CD14-positive monocyte (primary cell): ENCODE results near the gene KRTAP10-8. TPM values are rescaled to one million over a fixed set of nuclear protein-coding genes. Genes with fewer than 3 reads are reported as not detected.

Source experiments
- DNase-seq, 3 donors: peaks; one replicate each; pipeline ENCODE4 v3.0.0-alpha.2; 2011 to 2022
- H2AFZ ChIP-seq: 2 replicates; pipeline ENCODE4 v1.6.0; 2012; ENCODE audit warnings: mild to moderate bottlenecking, low read depth, low read length, inconsistent platforms; ENCODE audit not compliant: insufficient read depth, poor library complexity, severe bottlenecking
- H3K27ac ChIP-seq, 2 donors: 1 replicate in 1 of 2; 2 replicates in 1 of 2; pipeline ENCODE4 v1.5.1; 2012 to 2013; ENCODE audit warnings: low read length in 2 of 2, control low read depth in 1 of 2, inconsistent platforms in 1 of 2, low read depth in 1 of 2, mild to moderate bottlenecking in 1 of 2
- H3K27me3 ChIP-seq, 2 donors: one replicate each; pipeline versions ENCODE4 v1.6.0 to v1.6.1; 2011 to 2013; ENCODE audit warnings: low read length in 2 of 2; ENCODE audit not compliant: control insufficient read depth in 2 of 2, insufficient read depth in 2 of 2
- H3K36me3 ChIP-seq, 2 donors: replicated peaks in 1 of 2; 1 replicate in 1 of 2; 2 replicates in 1 of 2; pipeline versions ENCODE4 v1.5.1 to v1.6.1; 2012 to 2013; ENCODE audit warnings: low read length in 2 of 2, control low read depth in 1 of 2, inconsistent platforms in 1 of 2, mild to moderate bottlenecking in 1 of 2; ENCODE audit not compliant: insufficient read depth in 2 of 2, control insufficient read depth in 1 of 2
- H3K4me1 ChIP-seq, 2 donors: 1 replicate in 1 of 2; 2 replicates in 1 of 2; pipeline versions ENCODE4 v1.5.1 to v1.6.1; 2012 to 2013; ENCODE audit warnings: low read length in 2 of 2, control low read depth in 1 of 2, inconsistent platforms in 1 of 2, mild to moderate bottlenecking in 1 of 2, moderate library complexity in 1 of 2; ENCODE audit not compliant: insufficient read depth in 2 of 2, control insufficient read depth in 1 of 2
- H3K4me2 ChIP-seq: replicated peaks from 2 replicates; pipeline ENCODE3; 2012; ENCODE audit warnings: low read length, moderate library complexity, mild to moderate bottlenecking; ENCODE audit not compliant: poor library complexity, severe bottlenecking; ENCODE audit errors: extremely low read depth
- H3K4me3 ChIP-seq, 3 experiments: fragments of 200-600 bp in 1 of 3; sonication (generic) in 1 of 3; replicated peaks in 1 of 3; 1 replicate in 2 of 3; 2 replicates in 1 of 3; pipeline ENCODE4 v1.5.1; 2011 to 2013; ENCODE audit warnings: low read length in 3 of 3, mild to moderate bottlenecking in 3 of 3, control low read depth in 2 of 3, low read depth in 2 of 3, inconsistent platforms in 1 of 3, moderate library complexity in 1 of 3
- H3K79me2 ChIP-seq: 2 replicates; pipeline ENCODE4 v1.6.0; 2012; ENCODE audit warnings: mild to moderate bottlenecking, control low read depth, inconsistent platforms, low read length, moderate library complexity; ENCODE audit not compliant: insufficient read depth
- H3K9ac ChIP-seq: 2 replicates; pipeline ENCODE4 v1.6.0; 2017; ENCODE audit warnings: low read length, mild to moderate bottlenecking; ENCODE audit not compliant: insufficient read depth, poor library complexity, severe bottlenecking
- H3K9me3 ChIP-seq, 2 donors: replicated peaks in 1 of 2; 1 replicate in 1 of 2; 2 replicates in 1 of 2; pipeline versions ENCODE4 v1.5.1 to v1.6.1; 2012 to 2013; ENCODE audit warnings: low read length in 2 of 2, control low read depth in 1 of 2; ENCODE audit not compliant: control insufficient read depth in 1 of 2, insufficient read depth in 1 of 2
- H4K20me1 ChIP-seq: 2 replicates; pipeline ENCODE4 v1.6.0; 2012; ENCODE audit warnings: mild to moderate bottlenecking, low read length, control low read depth, moderate library complexity; ENCODE audit not compliant: insufficient read depth
- H3K27ac Mint-ChIP-seq, 7 donors: one replicate each; pipeline ENCODE4 v1.8.0; 2020; ENCODE audit warnings: mild to moderate bottlenecking in 7 of 7, mixed read lengths in 7 of 7, moderate library complexity in 6 of 7, inconsistent platforms in 2 of 7
- H3K27me3 Mint-ChIP-seq, 3 donors: one replicate each; pipeline ENCODE4 v1.8.0; 2021 to 2022; ENCODE audit warnings: low read depth in 3 of 3, mild to moderate bottlenecking in 3 of 3, mixed read lengths in 3 of 3, moderate library complexity in 3 of 3, inconsistent platforms in 1 of 3
- H3K36me3 Mint-ChIP-seq, 2 donors: one replicate each; pipeline ENCODE4 v1.8.0; 2020; ENCODE audit warnings: mixed read lengths in 2 of 2, inconsistent platforms in 1 of 2, mild to moderate bottlenecking in 1 of 2
- H3K4me1 Mint-ChIP-seq: one replicate; pipeline ENCODE4 v1.8.0; 2020; ENCODE audit warnings: mild to moderate bottlenecking, mixed read lengths
- H3K4me3 Mint-ChIP-seq, 2 donors: one replicate each; pipeline ENCODE4 v1.8.0; 2020; ENCODE audit warnings: mild to moderate bottlenecking in 2 of 2, mixed read lengths in 2 of 2, moderate library complexity in 1 of 2
- H3K9me3 Mint-ChIP-seq, 7 donors: one replicate each; pipeline ENCODE4 v1.8.0; 2020 to 2022; ENCODE audit warnings: mixed read lengths in 7 of 7, mild to moderate bottlenecking in 6 of 7, moderate library complexity in 6 of 7, inconsistent platforms in 2 of 7
- whole genome bisulfite sequencing: methylation state at CpG from one replicate; pipeline ENCODE4 v1.1.5; 2013; ENCODE audit warnings: missing lambda C conversion rate; ENCODE audit not compliant: insufficient coverage; 5-methylcytosine and 5-hydroxymethylcytosine counted together
- intact Hi-C, 2 donors: fragments of 100-400 bp; cut with micrococcal nuclease; formaldehyde crosslinking; loops; one replicate each; pipeline versions ENCODE4 v1.15.0 to v1.15.1; 2023
- polyA plus RNA-seq, 3 donors: library from polyadenylated mRNA; depleted of rRNA in 1 of 3; unstranded in 2 of 3; stranded (reverse) in 1 of 3; fragments of 300-500 nt in 2 of 3; fragments of >200 nt in 1 of 3; fragmentation: Illumina TruSeq in 2 of 3; gene quantifications; 1 replicate in 2 of 3; 2 replicates in 1 of 3; pipeline ENCODE4 v1.2.3, GENCODE V29; 2012 to 2021
- TF ChIP-seq, protein P1 (sequence below): fragments of 200-600 bp; IDR thresholded peaks from one replicate; pipeline ENCODE4 v1.8.0; 2022; ENCODE audit warnings: antibody characterized with exemption, mild to moderate bottlenecking

The KRTAP10-8 gene
- polyA plus RNA-seq, 3 donors, result not detected

DNA sequence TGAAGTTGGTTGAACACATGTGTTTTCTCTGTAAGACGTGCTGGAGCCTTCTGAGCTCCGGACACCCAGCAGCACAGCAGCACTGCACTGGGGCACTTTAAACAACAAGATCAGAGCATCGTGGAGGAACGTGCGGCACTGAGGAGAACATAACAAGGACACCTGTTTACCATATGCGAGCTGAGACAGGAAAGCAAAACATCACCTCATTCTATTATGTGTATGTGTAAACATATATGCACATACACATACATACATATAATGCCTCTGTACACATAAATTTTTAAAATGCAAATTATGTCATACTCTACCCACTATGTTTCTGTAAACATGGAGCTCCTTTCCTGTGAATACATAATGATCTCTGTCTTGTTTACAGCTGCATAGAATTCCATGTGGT is 16.4 kb upstream of the KRTAP10-8 start:
- TF ChIP-seq, protein P1, sequence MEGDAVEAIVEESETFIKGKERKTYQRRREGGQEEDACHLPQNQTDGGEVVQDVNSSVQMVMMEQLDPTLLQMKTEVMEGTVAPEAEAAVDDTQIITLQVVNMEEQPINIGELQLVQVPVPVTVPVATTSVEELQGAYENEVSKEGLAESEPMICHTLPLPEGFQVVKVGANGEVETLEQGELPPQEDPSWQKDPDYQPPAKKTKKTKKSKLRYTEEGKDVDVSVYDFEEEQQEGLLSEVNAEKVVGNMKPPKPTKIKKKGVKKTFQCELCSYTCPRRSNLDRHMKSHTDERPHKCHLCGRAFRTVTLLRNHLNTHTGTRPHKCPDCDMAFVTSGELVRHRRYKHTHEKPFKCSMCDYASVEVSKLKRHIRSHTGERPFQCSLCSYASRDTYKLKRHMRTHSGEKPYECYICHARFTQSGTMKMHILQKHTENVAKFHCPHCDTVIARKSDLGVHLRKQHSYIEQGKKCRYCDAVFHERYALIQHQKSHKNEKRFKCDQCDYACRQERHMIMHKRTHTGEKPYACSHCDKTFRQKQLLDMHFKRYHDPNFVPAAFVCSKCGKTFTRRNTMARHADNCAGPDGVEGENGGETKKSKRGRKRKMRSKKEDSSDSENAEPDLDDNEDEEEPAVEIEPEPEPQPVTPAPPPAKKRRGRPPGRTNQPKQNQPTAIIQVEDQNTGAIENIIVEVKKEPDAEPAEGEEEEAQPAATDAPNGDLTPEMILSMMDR, result no peak
- H3K36me3 Mint-ChIP-seq, result no peaks in the 10 kb centered on the region
- H3K4me1 ChIP-seq, result no peaks in the 10 kb centered on the region
- H3K9me3 Mint-ChIP-seq, result peaks cover 0 to 2% (median 0%) of the 10 kb centered on the region in 7 donors
- no peaks in the 10 kb centered on the region for H3K4me1 Mint-ChIP-seq
- intact Hi-C loops, result no loop called here
- no peaks in the 10 kb centered on the region for H3K9me3 ChIP-seq
- H3K27me3 ChIP-seq, result no peaks in the 10 kb centered on the region
- H3K36me3 ChIP-seq, result no peaks in the 10 kb centered on the region
- H3K27ac Mint-ChIP-seq, result no peak overlapping the region
- no peak overlapping the region for H3K9ac ChIP-seq
- WGBS, result 85% methylated on average over 2 of the region's 6 CpGs
- no peak overlapping the region for H3K4me2 ChIP-seq
- H3K4me3 ChIP-seq, result no peak overlapping the region
- no peaks in the 10 kb centered on the region for H3K79me2 ChIP-seq
- H2AFZ ChIP-seq, result no peak overlapping the region
- peaks cover 2 to 23% (median 7%) of the 10 kb centered on the region in 3 donors for H3K27me3 Mint-ChIP-seq
- H3K27ac ChIP-seq, result no peak overlapping the region
- H4K20me1 ChIP-seq, result no peaks in the 10 kb centered on the region
- no peak for DNase-seq
- H3K4me3 Mint-ChIP-seq, result no peak overlapping the region

DNA sequence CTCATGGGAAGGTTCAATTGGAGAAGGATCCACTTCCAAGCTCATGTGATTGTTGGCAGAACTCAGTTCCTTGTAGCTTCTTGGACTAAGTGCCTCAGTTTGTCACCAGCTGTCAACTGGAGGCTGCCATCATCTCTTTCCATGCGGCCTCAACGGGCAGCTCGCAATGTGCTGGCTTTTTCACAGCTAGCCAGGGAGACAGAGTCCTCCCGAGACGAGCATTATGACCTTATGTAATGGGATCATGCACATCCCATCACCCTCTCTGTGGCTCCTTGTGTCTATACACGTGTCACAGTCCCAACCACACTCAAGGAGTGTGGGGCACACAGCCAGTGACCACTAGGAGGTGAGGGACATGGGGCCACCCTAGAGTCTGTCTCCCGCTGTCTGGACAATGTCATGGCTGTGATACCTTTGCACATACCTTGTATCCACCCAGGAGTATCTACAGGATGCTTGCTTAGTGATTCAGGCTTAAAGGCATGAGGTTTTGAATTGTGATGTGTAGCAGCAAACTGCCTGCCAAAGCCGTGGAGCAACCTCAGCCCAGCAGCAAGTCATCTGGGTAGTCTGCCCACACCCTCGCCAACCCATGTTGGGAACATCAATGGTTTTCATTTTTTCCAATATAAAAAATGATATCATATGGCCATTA is 15.7 kb upstream of the KRTAP10-8 start:
- H3K27ac ChIP-seq, result no peak overlapping the region
- no peaks in the 10 kb centered on the region for H3K9me3 ChIP-seq
- no peak overlapping the region for H3K4me3 Mint-ChIP-seq
- peaks cover 0 to 2% (median 0%) of the 10 kb centered on the region in 7 donors for H3K9me3 Mint-ChIP-seq
- H3K36me3 ChIP-seq, result no peaks in the 10 kb centered on the region
- no peak overlapping the region for H2AFZ ChIP-seq
- WGBS, result 83% methylated on average over 7 of the region's 9 CpGs
- H3K36me3 Mint-ChIP-seq, result no peaks in the 10 kb centered on the region
- no peak overlapping the region for H3K4me2 ChIP-seq
- H3K9ac ChIP-seq, result no peak overlapping the region
- no peaks in the 10 kb centered on the region for H4K20me1 ChIP-seq
- H3K27me3 ChIP-seq, result no peaks in the 10 kb centered on the region
- H3K4me1 ChIP-seq, result no peaks in the 10 kb centered on the region
- TF ChIP-seq, protein P1, result no peak
- H3K27me3 Mint-ChIP-seq, result peaks cover 2 to 23% (median 7%) of the 10 kb centered on the region in 3 donors
- no peaks in the 10 kb centered on the region for H3K79me2 ChIP-seq
- no peak overlapping the region for H3K27ac Mint-ChIP-seq
- DNase-seq, result no peak
- H3K4me3 ChIP-seq, result no peak overlapping the region
- H3K4me1 Mint-ChIP-seq, result no peaks in the 10 kb centered on the region
- intact Hi-C loops, result no loop called here
